ENCODE data around the gene G6PC3.
"Not testable (repeated sequence)": the region's sequence is repeated elsewhere in the genome, so short reads cannot be mapped to it uniquely, and the experiment has no call there.

The G6PC3 gene

DNA sequence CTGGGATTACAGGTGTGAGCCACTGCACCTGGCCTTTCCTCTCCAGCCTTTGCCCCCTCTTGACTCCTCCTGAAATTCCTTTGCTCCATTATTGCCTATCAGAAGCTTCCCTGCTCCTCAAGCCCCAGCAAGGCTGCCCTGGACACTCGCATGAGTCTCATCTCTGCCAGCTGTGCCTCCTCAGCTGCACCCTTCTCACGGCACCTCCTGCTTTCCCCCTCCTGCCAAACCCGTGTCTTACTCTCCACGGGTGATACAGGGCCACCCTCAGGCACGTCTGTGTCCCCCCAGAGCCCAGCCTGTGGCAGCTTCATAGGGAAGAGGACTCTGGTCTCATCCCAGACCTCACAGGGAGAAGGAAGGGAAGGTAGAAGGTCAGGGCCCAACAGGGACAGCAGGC lies 15.4 kb downstream of the G6PC3 start:
- no peak for DNase-seq

DNA sequence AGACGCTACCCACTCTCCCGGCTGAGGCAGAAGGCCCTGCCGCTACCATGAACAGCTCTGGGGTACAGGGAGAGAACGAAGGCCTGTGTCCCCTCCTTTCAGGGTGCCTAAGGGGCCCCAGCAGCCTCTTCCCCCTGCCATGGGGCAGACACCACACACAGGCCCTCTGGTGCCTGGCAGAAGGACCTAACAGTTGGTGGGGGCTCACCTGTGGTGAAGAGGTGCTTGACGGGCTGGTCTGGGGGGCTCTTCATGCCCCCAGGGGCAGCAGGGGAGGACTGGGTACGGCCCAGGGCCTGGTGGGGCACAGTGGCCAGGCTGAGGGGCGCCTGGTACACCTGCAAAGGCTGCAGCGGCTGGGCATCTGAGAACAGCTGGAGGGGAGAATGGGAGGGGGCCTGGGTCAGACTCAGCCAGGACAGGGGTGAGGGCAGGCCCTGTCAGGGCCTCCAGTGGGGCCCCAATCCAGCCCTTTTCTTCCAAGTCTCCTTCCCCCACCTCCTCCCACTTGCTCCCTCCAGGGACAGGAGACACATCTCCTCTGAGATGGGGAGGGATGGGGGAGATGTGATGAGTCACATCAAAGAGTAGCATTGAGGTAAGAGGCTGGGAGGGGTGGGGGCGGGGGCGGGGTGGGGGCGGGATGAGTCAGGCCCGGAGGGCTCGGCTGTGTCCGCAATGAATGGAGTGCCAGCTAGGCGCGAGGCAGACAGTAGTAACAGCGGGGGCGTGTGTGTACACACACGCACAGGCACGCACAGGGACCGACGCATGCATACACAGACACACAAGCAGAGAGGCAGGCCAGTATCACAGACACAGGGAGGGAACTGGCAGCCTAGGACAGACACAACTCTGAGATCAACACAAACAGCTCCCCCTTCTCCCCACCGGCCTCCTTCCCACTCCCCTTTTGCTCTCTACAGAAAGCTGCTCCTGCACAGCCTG lies 16.1 kb downstream of the G6PC3 start:
- DNase-seq, result no peak

DNA sequence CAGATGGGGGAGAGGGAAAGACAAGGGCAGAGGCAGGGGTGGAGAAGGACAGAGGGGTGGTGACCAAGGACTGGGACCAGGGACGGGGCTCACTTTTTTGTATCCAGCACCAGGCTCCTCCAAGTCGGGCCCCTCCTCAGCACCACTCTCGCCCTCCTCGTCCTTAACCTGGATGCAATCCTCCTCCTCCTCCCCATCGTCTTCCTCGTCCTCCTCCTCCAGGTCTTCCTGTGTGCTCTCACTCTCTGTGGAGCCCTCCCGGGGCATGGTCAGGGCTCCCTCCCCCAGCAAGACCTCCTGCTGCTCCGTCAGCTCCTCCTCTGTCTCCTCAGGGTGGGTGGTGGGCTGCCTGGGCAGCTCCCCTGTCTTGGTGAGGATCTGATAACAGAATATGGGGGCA lies 16.8 kb downstream of the G6PC3 start:
- DNase-seq, result no peak

DNA sequence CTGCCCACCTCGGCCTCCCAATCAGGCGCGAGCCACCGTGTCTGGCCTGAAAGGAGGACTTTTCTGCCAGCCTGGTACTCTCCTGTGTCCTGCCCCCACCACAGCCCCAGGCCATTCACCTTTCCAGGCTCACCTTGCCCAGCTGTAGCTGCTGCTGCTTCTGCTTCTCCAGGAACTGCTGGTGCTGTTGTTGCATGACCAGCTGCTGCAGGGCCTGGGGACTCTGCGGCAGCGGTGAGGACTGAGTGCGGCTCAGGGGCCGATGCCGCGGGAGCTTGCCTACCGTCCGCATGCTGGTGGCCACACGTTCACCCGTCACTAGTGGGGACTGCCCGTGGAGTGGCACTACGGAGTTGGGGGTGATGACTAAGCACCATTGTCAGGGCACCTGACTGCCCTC lies 17.7 kb downstream of the G6PC3 start:
- DNase-seq, result no peak

DNA sequence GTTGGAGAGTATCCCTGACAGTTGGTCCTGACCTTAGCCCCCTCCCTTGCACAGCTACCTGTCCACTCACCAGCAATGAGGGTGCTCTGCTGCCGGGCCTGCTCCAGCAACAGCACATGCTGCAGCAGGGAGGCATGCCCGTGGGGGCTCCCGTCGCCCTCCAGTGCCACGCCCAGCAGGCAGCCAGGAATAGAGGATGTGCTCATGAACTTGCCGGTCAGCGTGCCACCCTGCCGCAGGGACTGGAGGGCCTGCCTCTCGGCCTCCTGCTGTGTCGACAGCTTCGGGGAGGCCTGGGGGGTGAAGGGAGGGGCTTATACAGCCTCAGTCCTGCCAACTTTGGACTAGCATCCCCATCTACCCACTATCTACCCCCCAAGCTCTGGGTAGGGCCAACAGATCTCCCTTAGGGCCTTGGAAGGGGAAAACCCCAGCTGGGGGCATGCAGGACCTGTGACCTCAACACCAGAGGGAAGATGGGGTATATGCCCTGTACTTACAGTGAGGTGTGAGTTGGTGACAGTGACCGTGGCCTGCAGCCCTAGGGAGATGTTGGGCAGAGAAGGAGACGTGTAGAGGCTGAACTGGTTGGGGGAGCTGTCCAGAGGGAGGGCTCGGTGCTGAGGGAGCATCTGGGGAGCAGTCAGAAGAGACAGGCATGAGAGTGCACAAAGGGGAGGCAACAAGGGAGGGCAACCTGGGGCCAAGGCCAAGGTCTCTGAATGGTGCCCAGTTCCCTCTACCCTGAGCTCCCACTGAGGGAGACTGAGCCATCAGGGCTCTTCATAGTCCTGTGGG lies 20.9 kb downstream of the G6PC3 start:
- DNase-seq, result no peak

DNA sequence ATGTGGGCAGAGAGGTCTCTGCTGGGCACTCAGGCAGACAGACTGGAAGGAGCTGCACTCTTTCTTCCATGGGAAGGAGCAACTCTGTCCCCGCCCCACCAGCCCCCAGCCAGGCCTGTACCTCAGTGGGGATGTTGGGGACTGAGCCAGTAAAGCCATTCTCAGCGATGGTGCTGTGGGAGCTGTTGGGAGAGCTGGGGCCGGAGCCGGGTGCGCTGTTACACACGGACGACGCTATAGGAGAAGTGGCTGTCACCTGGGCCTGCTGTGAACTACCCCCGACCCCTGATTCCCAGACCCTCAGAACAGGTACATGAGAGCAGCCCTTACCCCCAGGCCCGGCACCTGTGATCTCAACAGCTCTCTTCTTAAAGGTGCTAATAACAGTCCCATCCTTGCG lies 21.5 kb downstream of the G6PC3 start:
- DNase-seq, result no peak

DNA sequence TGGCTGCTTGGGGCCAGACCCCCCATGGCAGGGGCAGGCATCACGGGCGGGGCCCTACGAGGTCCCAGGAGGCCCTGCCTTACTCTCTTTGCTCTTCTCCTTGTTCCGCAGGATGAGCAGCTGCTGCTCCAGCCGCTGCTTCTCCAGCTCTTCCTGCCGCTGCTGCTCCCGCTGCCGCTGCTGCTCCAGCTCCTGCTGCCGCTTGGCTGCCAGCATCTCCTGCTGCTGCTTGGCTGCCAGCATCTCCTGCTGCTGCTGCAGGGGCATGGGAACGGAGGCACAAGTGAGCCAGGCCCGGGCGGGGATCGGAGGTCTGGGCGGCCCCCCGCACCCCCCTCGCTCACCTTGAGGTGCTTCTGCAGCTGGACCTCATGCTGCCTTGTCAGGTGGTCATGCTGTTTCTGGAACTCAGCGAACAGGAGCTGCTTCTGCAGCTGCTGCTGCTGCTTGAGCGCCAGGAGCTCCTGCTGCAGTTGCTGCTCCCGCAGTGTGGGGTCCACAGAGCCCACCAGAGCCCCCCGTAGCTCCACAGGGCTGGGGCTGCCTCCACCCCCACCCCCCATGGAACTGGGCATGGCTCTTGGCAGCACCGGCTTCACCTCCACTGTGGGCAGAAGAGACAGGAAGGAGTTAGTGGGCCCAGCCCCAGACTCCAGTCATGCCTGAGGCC lies 22.8 kb downstream of the G6PC3 start:
- DNase-seq, result no peak

DNA sequence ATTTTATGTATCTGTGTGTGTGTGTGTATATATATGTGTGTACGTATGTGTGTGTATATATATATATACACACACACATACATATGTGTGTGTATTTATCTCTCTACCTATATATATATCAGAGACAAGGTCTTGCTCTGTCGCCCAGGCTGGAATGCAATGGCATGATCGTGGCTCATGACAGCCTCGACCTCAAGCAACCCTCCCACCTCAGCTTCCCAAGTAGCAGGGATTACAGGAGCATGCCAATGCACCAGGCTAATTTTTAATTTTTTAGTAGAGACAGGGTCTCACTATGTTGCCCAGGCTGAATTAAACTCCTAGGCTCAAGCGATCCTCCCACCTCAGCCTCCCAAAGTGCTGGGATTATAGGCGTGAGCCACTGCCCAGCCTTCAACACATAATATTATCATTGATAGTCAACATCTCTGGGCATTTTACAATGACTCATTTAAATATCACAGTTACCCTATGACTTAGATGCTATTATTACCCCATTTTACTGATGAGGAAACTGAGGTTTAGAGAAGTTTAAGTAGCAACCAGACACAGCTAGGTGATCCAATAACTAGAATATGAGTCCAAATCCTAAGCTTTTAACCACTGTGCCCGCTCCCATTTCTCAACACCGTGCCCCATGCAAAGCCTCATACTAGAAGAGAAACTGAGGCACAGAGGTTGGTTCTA lies 24.3 kb downstream of the G6PC3 start:
- DNase-seq, result no peak

DNA sequence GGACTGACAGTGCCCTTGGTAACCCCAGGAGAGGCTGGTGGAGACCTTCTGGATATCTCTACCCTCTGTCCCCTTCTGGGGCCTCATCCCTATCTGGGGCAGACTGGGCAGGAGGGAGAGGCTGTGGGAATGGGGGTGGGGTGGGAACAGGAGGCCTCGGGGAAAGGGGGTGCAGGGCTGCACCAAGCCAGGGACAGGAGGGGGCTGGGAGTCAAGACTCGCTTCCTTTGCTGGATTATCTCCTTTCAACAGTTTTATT lies 24.8 kb downstream of the G6PC3 start:
- no peak for DNase-seq

DNA sequence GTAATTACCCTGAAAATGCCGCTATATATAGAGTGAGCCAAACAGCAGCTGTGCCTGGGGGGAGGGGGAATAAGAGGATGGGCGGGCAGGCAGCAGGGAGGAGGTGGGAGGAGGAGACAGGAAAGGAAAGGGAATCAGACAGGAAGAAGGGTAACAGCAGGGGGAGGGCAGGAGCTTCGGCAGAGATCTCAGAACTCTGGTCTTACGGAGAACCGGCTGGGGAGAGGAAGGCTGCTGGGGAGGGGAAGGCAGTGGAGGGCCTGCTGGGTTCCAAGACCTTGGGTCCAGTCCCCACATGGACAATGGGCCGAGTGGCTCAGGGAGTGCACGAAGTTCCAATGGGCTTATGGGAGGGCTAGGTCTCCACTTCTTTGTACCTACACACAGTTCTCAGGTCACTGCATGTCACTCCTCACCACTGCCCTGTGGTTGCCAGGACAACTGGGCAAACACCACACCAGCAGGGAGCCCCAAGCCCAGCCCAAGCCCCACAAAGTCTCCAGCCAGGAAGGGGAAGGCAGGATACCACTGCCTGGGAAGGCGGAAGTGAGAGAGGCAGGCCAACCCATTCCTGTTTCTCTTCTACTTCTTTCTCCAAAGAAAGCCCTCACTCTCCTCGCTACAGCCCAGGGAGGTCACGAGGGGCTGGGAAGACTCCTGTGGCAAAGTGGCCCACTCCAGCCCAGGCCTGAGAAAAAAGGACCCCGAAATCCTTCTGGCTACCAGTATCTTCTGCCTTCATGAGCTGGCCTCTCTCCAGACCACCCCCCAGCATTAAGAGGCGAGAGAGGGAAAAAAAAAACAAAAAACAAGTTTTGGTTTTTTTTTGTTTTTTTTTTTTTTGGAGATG lies 25.3 kb downstream of the G6PC3 start:
- DNase-seq, result peak; percentile 71

DNA sequence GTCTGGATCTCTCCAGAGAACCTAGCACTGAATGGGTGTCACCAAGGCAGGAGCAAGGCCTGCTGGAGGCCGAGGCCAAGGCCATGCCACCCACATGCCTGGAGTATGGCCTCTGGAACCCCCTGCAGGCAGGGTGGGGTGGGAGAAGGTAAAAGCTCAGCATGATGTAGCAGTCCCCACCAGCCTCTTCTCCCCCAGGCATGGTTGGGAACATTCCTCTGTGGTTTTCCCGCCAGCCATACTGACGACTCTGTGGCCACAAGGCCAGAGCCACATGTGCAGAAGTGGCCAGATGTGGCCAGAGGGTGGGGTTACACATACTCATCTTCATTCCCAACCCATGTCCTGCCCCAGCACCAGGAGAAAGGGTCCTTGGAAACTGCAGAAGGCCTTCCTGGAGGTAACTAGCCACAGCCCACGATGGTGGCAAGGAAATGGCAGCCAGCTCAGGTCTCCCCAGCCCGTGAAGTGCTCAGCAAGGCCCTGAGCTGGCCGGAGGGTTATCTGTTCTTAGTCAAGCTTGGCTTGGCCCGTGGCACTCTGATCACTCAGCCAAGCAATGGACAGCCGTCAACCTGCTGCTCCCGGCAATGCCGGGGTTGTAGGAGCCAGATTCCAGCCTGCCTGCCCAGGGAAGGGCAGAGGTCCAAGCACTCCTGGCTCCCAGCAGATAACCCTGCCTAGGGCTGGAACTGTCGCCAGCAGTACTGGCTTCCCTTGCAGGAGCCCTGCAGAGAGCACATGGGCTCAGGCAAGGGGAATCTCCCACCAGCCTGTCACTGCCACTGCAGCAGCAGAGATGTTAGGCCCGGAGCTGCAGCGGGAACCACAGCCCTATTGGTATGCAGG lies 26.8 kb downstream of the G6PC3 start:
- no peak for DNase-seq

DNA sequence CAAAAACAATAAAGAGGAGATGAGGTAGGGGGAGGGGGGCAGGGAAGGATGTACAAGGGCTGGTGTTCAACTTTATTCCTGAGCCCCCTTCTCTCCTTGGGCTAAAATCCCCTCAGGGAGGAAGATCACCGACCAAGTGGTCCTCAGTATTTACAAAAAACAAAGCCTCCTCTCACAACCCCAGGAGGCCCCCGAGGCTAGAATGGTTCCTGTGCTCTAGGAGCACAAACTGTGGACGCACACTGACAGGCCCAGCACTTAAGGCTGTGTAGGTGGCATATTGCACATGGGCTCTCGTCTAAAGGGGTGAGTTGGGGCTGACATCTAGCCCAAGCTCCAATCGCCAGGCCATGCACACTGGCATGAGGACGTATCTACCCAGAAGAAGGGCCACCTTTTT lies 31.3 kb downstream of the G6PC3 start:
- not testable (repeated sequence) for DNase-seq

DNA sequence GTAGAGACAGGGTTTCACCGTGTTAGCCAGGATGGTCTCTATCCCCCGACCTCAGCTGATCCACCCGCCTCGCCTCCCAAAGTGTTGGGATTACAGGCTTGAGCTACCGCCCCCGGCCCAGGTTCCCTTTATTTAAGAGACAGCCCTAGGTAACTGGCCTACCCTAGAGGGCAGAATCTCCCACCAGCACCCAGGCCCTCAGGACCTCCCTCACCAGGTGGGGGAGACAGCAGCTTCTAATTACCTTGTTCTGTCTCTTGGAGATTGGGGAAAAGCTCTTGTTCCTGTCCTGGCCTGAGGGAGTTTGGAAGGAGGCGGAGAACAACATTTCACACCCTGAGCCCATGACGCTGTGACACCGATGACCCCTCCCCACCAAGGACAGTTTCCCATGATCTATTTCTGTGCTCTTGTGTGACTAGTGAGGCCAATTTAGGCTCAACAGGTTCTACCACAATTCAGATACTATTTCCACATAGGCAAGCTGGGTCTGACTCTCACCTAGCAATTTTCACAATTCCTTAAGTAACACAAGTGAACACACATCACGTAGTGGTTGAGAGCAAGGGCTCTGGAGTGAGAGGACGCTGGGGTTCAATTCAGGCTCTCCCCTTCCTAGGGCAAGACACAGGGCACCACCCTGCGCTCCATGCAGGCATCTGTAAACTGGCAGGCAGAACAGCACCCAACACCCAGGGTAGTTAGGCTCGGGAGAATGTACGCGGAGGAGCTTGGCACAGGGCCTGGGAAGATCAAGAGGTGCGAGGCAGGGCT lies 32.5 kb downstream of the G6PC3 start:
- DNase-seq, result no peak

DNA sequence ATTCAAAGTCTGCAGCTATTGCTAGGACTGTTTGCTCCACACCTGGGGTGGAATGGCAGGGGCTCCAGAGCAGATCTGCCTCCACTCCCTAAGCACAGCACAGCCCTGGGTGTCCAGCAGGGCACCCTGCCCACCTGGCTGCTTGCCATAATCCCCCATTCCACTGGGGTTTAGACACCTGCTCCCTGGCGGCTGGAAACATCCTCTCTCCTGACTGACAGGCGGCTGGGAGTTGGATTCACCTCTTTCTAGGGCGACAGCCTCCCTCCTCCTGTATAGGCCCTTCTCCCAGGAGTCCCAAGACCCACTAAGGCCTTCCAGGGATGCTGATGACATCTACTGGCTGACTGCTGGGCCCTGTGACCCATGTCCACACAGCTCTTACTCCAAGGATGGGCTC lies 34.9 kb downstream of the G6PC3 start:
- DNase-seq, result no peak

DNA sequence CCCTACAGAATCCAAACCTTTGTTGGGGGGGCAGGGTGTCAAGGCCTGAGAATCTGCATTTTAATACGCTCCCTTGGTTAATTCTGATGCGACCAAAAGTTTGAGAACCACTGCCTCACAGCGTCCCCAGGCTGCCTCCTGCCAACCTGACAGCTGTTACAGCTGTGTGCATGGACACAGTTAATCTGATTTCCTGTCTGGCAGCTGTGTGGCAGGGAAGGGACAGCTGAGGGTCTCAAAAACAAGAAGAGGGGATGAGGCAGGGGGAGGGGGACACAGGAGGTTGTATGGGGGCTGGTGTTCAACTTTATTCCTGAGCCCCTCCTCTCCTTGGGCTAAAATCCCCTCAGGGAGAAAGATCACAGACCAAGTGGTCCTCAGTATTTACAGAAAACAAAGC lies 35.4 kb downstream of the G6PC3 start:
- DNase-seq, result no peak

DNA sequence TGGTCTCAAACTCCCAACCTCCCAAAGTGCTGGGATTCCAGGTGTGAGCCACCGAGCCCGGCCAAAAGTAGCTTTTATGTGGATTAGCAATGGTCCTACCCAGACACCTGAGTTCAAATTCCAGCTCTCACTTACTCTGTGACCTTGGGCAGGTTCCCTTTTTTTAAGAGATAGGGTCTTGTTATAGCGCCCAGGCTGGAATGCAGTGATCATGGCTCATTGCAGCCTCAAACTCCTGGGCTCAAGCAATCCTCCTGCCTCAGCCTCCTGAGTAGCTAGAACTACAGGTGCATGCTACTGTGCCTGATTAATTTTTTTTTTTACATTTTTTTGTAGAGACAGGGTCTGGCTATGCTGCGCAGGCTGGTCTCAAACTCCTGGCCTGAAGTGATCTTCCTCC lies 36.3 kb downstream of the G6PC3 start:
- no peak for DNase-seq

DNA sequence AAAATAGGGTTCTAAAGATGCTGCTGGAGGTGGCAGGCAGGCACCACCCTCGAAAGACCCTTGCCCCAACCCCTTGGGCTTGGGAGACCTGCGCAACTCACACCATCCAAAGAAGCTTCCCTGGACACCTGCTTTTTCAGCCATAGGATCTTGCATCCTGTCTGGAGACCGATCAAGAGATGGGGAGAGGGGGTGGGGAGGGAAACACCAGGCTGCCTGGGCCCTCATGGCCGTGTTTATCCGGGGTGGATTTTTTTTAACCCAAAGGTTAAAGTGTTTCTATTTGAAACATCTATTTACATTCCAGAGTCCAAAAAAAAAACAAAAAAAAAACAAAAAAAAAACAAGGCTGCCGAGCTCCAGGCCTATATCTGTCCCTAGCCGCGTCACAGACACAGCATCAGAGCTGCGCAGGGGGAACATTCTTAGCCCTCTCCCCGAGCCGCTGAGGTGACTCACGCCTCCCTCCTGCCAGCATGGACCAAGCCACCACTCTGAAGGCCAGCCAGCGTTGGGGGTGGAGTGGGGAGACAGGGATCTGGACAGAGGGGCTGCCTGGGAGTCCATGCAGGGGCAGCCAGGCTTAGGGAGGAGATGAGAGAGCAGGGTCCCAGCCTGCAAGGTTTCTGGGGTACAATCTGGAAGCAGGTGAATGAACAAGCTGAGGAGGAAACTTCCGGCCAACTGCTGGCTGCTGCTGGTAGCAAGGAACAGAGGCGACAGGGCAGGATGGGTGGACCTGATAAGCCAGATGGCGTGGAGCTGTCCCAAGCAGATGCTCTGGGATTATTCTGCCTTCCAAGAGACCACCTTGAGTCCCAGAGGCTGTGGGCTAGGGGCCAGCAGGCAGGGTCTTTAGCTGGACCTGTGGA lies 38.1 kb downstream of the G6PC3 start:
- DNase-seq, result no peak

DNA sequence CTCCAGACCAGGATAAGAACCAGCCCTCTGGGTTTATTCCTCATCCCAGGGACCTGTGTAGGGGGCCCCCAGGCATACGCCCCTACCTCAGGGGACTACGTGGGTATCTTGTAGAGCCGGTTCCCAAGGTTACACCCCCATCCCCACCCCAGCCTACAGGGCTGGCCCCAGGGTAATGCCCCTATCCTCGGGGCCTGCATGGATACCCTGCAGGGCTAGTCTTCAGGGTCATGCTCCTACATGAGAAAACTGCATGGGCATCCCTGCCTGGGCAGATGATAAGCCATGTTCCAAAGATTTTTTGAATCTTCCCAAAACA lies 38.7 kb downstream of the G6PC3 start:
- no peak for DNase-seq

DNA sequence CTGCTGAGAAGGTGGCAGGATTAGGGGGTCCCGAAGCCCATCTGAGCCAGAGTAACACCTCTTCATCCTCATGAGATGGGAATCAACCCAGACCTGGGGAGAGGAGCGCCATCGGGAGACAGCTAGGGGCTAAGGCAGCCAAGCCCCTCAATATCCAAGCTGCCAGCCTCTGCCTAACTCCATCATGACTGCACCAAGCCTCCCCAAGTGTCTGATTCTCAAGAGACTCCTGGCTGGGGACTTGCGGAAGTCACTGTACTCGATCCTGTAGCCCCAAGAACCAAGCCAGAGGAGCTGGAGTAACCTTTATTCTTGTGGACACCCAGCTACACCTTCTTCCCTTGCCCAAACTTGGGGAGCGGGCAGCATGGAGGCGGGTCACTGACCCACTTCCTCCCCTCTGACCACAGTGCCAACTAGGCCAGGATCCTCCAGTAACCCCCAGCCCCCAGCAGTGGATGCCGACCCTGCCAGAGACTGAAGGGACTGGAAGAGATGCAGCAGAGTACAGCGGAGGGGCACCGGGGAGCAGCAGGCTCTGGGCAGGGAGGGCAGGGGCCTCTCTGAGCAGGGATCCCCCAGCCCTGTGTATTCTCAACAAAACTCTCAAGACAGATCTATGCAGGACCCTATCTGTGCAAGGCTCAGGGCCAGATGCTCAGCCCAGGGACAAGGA lies 39.6 kb downstream of the G6PC3 start:
- no peak for DNase-seq

All from KG1 (cell line).